Neural progenitor cell (in vitro differentiated cells): Measurements from ENCODE around the gene ATG16L1. TPM values are rescaled to one million over a fixed set of nuclear protein-coding genes. Genes with fewer than 3 reads are reported as not detected.

Experiments
- DNase-seq: peaks from one replicate; pipeline ENCODE4 v3.0.0-alpha.2; 2016; ENCODE audit warnings: low spot score
- H2AFZ ChIP-seq: fragments of 200-600 bp; sonication (generic); replicated peaks from 2 replicates; pipeline ENCODE4 v1.6.1; 2016; ENCODE audit warnings: antibody characterized with exemption
- H3F3A ChIP-seq: fragments of 200-600 bp; sonication (generic); 2 replicates; pipeline ENCODE4 v1.6.1; 2016; ENCODE audit warnings: antibody characterized with exemption, low read depth
- H3K27ac ChIP-seq: fragments of 200-600 bp; sonication (generic); 2 replicates; pipeline ENCODE4 v1.5.1; 2016; ENCODE audit warnings: mild to moderate bottlenecking
- H3K27me3 ChIP-seq: fragments of 200-600 bp; sonication (generic); 2 replicates; pipeline ENCODE4 v1.6.1; 2016; ENCODE audit warnings: mild to moderate bottlenecking, moderate library complexity
- H3K36me3 ChIP-seq: fragments of 200-600 bp; sonication (generic); 2 replicates; pipeline ENCODE4 v1.5.1; 2016
- H3K4me1 ChIP-seq: fragments of 200-600 bp; sonication (generic); 2 replicates; pipeline ENCODE4 v1.6.1; 2016; ENCODE audit warnings: mixed run types
- H3K4me2 ChIP-seq: fragments of 200-600 bp; sonication (generic); 2 replicates; pipeline ENCODE4 v1.6.1; 2016
- H3K4me3 ChIP-seq: fragments of 200-600 bp; sonication (generic); 2 replicates; pipeline ENCODE4 v1.5.1; 2016
- H3K79me2 ChIP-seq: fragments of 200-600 bp; sonication (generic); 2 replicates; pipeline ENCODE4 v1.6.1; 2016; ENCODE audit warnings: low read depth
- H3K9ac ChIP-seq: fragments of 200-600 bp; sonication (generic); 2 replicates; pipeline ENCODE4 v1.6.1; 2016
- H3K9me3 ChIP-seq: fragments of 200-600 bp; sonication (generic); 2 replicates; pipeline ENCODE4 v1.5.1; 2016; ENCODE audit warnings: low read depth
- H4K20me1 ChIP-seq: fragments of 200-600 bp; sonication (generic); 2 replicates; pipeline ENCODE4 v1.6.1; 2016; ENCODE audit warnings: low read depth
- H3K27ac Mint-ChIP-seq: 3 replicates; pipeline ENCODE4 v1.8.0; 2021; ENCODE audit warnings: mixed read lengths
- H3K27me3 Mint-ChIP-seq: 2 replicates; pipeline ENCODE4 v1.8.0; 2022; ENCODE audit warnings: low read depth, mild to moderate bottlenecking, inconsistent platforms, moderate library complexity, mixed read lengths; ENCODE audit not compliant: insufficient read depth
- H3K36me3 Mint-ChIP-seq: 3 replicates; pipeline ENCODE4 v1.8.0; 2021; ENCODE audit warnings: mixed read lengths
- H3K4me1 Mint-ChIP-seq: 3 replicates; pipeline ENCODE4 v1.8.0; 2021; ENCODE audit warnings: mixed read lengths
- H3K4me3 Mint-ChIP-seq: 3 replicates; pipeline ENCODE4 v1.8.0; 2021; ENCODE audit warnings: mild to moderate bottlenecking, moderate library complexity, mixed read lengths
- H3K9me3 Mint-ChIP-seq: 3 replicates; pipeline ENCODE4 v1.8.0; 2020; ENCODE audit warnings: mixed read lengths
- CTCF ChIP-seq: fragments of 200-600 bp; sonication (generic); IDR thresholded peaks from 2 replicates; pipeline ENCODE4 v1.5.1; 2017; ENCODE audit warnings: antibody characterized with exemption, mild to moderate bottlenecking
- EZH2 ChIP-seq: fragments of 200-600 bp; sonication (generic); IDR thresholded peaks from 2 replicates; pipeline ENCODE4 v1.6.1; 2017; ENCODE audit warnings: antibody characterized with exemption, mild to moderate bottlenecking, moderate library complexity
- EZH2phosphoT487 ChIP-seq: fragments of 200-600 bp; sonication (generic); IDR thresholded peaks from 2 replicates; pipeline ENCODE4 v1.6.1; 2017; ENCODE audit warnings: antibody characterized with exemption
- total RNA-seq: library from RNA; depleted of rRNA; stranded (reverse); fragments of >200 nt; gene quantifications from 2 replicates; pipeline ENCODE4 v1.2.3, GENCODE V29; 2015; ENCODE audit warnings: low replicate concordance

Gene ATG16L1
- total RNA-seq, 1 donor from 2014 or later: 25.3 TPM

GRCh38 chr2:233267516-233268245 is 16.2 kb downstream of the ATG16L1 start:
- Histone ChIP-seq H3K9me3 (no peaks in the 10 kb centered on the region), H3K79me2 (no peaks in the 10 kb centered on the region), H3K27ac (no peak overlapping the region), H4K20me1 (no peaks in the 10 kb centered on the region), H3F3A (no peaks in the 10 kb centered on the region), H3K4me3 (no peak overlapping the region), H3K27me3 (no peaks in the 10 kb centered on the region), H3K9ac (no peak overlapping the region), H2AFZ (no peak overlapping the region), H3K4me2 (no peak overlapping the region), H3K4me1 (no peaks in the 10 kb centered on the region), H3K36me3 (peaks cover 8% of the 10 kb centered on the region)
- Mint-ChIP-seq H3K9me3 (no peaks in the 10 kb centered on the region), H3K4me3 (no peak overlapping the region), H3K27me3 (no peaks in the 10 kb centered on the region), H3K27ac (no peak overlapping the region), H3K36me3 (peaks cover 15% of the 10 kb centered on the region), H3K4me1 (no peaks in the 10 kb centered on the region)
- TF ChIP-seq EZH2: no peak
- TF ChIP-seq EZH2phosphoT487: no peak
- no peak for TF ChIP-seq CTCF
- no peak for DNase-seq

DNA sequence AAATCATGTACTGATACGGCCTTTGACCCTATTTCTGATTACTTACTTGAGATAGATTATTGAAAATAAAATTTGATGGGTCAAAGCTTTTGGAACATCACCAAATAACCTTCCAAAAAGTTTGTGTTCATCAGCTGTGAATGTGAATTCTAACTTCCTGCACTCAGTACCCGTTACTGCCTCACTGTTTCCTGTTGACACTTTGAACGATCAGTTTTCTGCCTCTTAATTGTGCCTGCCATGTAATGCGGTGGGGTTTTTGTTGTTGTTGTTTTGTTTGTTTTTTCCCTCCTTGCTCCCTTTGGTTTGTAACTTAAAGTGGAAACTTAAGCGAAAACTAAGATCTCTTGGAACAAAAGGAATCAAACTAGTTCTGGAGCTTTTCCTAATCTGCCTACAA is 18.9 kb downstream of the ATG16L1 start:
- H3K36me3 Mint-ChIP-seq: peaks cover 24% of the 10 kb centered on the region
- H3K4me1 Mint-ChIP-seq: no peaks in the 10 kb centered on the region
- TF ChIP-seq EZH2phosphoT487 (no peak), CTCF (no peak), EZH2 (no peak)

GRCh38 chr2:233270951-233271350 is 19.5 kb downstream of the ATG16L1 start:
- no peak overlapping the region for H3K4me2 ChIP-seq
- H3K4me3 Mint-ChIP-seq: no peak overlapping the region
- H3K27ac Mint-ChIP-seq: no peak overlapping the region
- no peaks in the 10 kb centered on the region for H3K4me1 ChIP-seq
- H3K9me3 ChIP-seq: no peaks in the 10 kb centered on the region
- H3K27me3 Mint-ChIP-seq: peaks cover 2% of the 10 kb centered on the region
- H3K9me3 Mint-ChIP-seq: no peaks in the 10 kb centered on the region
- TF ChIP-seq EZH2: no peak
- no peak for TF ChIP-seq CTCF
- TF ChIP-seq EZH2phosphoT487: no peak
- H3K9ac ChIP-seq: no peak overlapping the region
- no peak overlapping the region for H2AFZ ChIP-seq
- no peaks in the 10 kb centered on the region for H3K4me1 Mint-ChIP-seq
- no peak for DNase-seq
- H3K4me3 ChIP-seq: no peak overlapping the region
- no peaks in the 10 kb centered on the region for H3K79me2 ChIP-seq
- H3F3A ChIP-seq: no peaks in the 10 kb centered on the region
- no peak overlapping the region for H3K27ac ChIP-seq
- H4K20me1 ChIP-seq: no peaks in the 10 kb centered on the region
- H3K27me3 ChIP-seq: no peaks in the 10 kb centered on the region
- peaks cover 4% of the 10 kb centered on the region for H3K36me3 ChIP-seq
- peaks cover 22% of the 10 kb centered on the region for H3K36me3 Mint-ChIP-seq

More for the DNA sequence above, 18.9 kb downstream of the ATG16L1 start:
- no peak for DNase-seq
- no peaks in the 10 kb centered on the region for H3F3A ChIP-seq
- Mint-ChIP-seq H3K9me3 (no peaks in the 10 kb centered on the region), H3K4me3 (no peak overlapping the region), H3K27me3 (no peaks in the 10 kb centered on the region), H3K27ac (no peak overlapping the region)
- no peak overlapping the region for H3K9ac ChIP-seq
- H3K4me2 ChIP-seq: no peak overlapping the region
- H3K4me3 ChIP-seq: no peak overlapping the region
- no peaks in the 10 kb centered on the region for H4K20me1 ChIP-seq
- H3K36me3 ChIP-seq: peaks cover 8% of the 10 kb centered on the region
- H2AFZ ChIP-seq: no peak overlapping the region
- H3K9me3 ChIP-seq: no peaks in the 10 kb centered on the region
- no peaks in the 10 kb centered on the region for H3K79me2 ChIP-seq
- H3K4me1 ChIP-seq: no peaks in the 10 kb centered on the region
- H3K27me3 ChIP-seq: no peaks in the 10 kb centered on the region
- no peak overlapping the region for H3K27ac ChIP-seq
